ENCODE data around the gene RASGRF1. TPM values are rescaled to one million over a fixed set of nuclear protein-coding genes. Genes with fewer than 3 reads are reported as not detected.

The RASGRF1 gene
- total RNA-seq, 6 experiments from 2014 or later = 0.09 to 0.31 (median 0.18) TPM

DNA sequence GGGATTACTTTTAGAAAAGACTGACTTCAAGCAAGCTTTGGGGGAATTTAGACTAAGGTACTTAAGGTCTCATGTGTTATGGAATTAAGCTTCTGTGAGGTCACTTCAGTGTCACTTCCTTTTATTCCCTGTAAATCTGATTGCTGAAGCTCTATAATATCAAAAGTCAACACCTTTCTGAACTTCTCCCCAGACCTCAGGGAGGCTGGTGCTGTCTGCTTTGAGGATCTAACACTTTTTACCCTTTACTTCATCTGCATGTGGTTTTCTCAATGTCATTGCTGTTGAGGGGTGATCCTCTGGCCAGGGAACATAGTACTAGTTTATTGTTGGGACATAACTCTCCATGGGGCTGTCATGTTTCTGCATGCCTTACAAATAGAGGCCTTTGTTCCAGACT lies 41.8 kb upstream of the RASGRF1 start:
- no peaks in the 10 kb centered on the region; the same call in 1 of the 2 replicates for H3K9me3 Mint-ChIP-seq
- H3K27me3 Mint-ChIP-seq (ENCODE audit: insufficient read depth) = peaks cover 8% of the 10 kb centered on the region; the same call in 1 of the 2 replicates
- no peaks in the 10 kb centered on the region for H3K36me3 Mint-ChIP-seq (ENCODE audit: low read depth)
- no peak overlapping the region for H3K27ac Mint-ChIP-seq
- no peak for DNase-seq
- TF ChIP-seq, protein P1, sequence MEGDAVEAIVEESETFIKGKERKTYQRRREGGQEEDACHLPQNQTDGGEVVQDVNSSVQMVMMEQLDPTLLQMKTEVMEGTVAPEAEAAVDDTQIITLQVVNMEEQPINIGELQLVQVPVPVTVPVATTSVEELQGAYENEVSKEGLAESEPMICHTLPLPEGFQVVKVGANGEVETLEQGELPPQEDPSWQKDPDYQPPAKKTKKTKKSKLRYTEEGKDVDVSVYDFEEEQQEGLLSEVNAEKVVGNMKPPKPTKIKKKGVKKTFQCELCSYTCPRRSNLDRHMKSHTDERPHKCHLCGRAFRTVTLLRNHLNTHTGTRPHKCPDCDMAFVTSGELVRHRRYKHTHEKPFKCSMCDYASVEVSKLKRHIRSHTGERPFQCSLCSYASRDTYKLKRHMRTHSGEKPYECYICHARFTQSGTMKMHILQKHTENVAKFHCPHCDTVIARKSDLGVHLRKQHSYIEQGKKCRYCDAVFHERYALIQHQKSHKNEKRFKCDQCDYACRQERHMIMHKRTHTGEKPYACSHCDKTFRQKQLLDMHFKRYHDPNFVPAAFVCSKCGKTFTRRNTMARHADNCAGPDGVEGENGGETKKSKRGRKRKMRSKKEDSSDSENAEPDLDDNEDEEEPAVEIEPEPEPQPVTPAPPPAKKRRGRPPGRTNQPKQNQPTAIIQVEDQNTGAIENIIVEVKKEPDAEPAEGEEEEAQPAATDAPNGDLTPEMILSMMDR (IDR thresholded peaks at IDR 0.05) = no peak
- no peaks in the 10 kb centered on the region for H3K4me1 Mint-ChIP-seq (ENCODE audit: low read depth)
- H3K4me3 Mint-ChIP-seq = no peak overlapping the region

DNA sequence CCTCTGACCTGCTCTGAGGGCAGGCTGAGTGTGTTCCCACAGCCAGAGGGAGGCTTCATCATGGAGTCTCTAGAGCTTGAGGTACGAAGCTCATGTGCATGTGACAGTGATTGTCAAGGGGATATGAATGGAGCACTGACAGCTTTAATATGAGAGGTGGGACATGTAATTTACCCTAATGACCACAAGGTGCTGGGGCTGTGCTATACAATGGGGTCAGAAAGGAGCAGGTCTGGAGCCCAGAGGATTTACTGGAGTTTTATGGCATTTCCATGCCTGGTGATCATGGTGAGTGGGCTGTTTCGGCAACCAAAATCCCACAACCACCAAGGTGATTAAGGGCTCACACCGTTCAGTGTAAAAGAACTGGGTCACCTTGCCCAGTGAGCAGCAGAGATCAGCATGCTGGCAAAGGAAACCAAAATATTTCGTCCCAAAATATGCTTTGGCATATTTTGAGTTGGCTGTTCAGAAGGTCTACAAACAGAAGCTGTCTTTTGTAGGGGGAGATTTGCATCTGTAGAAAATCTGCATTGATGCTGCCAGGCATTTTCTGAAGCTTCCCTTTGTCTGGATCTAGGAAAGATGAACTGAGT lies 40.1 kb upstream of the RASGRF1 start:
- Mint-ChIP-seq H3K4me3 (no peak overlapping the region), H3K27me3 (ENCODE audit: insufficient read depth) (peaks cover 2% of the 10 kb centered on the region; the same call in 1 of the 2 replicates), H3K4me1 (ENCODE audit: low read depth) (no peaks in the 10 kb centered on the region), H3K36me3 (ENCODE audit: low read depth) (no peaks in the 10 kb centered on the region), H3K9me3 (no peaks in the 10 kb centered on the region; the same call in 1 of the 2 replicates), H3K27ac (no peak overlapping the region)
- TF ChIP-seq, protein P1 (IDR thresholded peaks at IDR 0.05) = no peak
- no peak for DNase-seq

DNA sequence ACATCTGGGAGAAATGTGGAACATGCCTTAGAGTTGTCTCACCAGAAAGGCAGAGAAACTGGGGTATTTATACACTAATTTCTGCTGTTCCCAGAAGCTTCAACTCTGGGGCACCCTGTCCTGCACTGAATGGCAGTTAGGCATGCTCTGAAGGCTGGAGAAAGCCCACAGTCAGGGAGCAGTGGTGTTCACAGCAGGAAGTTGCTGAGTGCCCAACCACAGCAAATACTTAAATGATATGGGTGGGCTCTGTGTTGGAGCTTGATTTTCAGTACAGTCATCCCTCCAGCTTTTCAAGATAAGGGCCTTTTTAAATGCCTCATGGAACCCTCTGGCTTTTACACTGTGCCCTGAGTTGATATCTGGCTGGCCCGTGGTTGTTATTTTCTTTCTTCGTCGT lies 38.7 kb upstream of the RASGRF1 start:
- DNase-seq = no peak
- Mint-ChIP-seq H3K4me1 (ENCODE audit: low read depth) (no peaks in the 10 kb centered on the region), H3K36me3 (ENCODE audit: low read depth) (no peaks in the 10 kb centered on the region), H3K27me3 (ENCODE audit: insufficient read depth) (peaks cover 2% of the 10 kb centered on the region; the same call in 1 of the 2 replicates), H3K4me3 (no peak overlapping the region), H3K27ac (no peak overlapping the region), H3K9me3 (no peaks in the 10 kb centered on the region; the same call in 1 of the 2 replicates)
- TF ChIP-seq, protein P1 (IDR thresholded peaks at IDR 0.05) = no peak

DNA sequence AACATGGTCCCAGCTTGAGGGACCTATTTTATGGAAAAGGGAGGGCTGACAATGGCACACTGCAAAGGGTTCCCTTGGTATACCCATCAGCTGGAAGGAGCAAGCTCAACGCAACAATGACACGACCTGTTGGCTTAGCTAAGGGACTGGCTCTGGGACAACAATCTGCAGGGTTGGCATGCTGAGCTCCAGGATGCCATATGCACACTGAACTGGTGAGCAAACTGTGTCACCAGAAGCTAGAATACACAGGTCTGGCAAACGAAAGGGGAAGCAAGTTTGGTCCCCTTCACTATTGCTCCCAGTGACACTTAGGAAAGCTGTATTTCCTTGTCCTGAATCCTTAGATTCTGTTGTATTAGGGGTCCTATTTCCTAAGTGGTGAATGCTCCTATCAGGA lies 38.0 kb upstream of the RASGRF1 start:
- TF ChIP-seq, protein P1 (IDR thresholded peaks at IDR 0.05) = no peak
- H3K4me3 Mint-ChIP-seq = no peak overlapping the region
- H3K9me3 Mint-ChIP-seq = no peaks in the 10 kb centered on the region; the same call in 1 of the 2 replicates
- no peak for DNase-seq
- H3K36me3 Mint-ChIP-seq (ENCODE audit: low read depth) = no peaks in the 10 kb centered on the region
- no peaks in the 10 kb centered on the region for H3K4me1 Mint-ChIP-seq (ENCODE audit: low read depth)
- H3K27ac Mint-ChIP-seq = no peak overlapping the region
- H3K27me3 Mint-ChIP-seq (ENCODE audit: insufficient read depth) = peaks cover 2% of the 10 kb centered on the region; the same call in 1 of the 2 replicates

DNA sequence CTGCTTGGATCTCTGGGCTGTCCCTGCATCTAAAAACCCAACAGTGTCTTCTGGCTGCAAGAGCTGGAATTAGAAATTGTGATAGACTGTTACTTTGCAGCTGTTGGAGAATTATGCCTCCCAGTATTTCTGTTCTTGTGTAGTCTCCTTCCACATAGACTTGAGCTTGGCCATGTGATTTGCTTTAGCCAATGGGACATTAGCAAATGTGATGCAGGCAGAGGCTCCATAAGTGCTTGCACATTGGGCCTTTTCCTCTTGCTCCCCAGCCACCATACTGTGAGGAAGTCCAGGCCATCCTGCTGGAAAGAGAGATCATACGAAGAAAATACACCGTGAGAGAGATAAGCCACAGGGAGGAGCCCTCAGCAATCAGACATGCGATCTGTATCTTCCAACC lies 33.8 kb upstream of the RASGRF1 start:
- no peaks in the 10 kb centered on the region for H3K4me1 Mint-ChIP-seq (ENCODE audit: low read depth)
- peaks cover 4% of the 10 kb centered on the region; the same call in 1 of the 2 replicates for H3K27me3 Mint-ChIP-seq (ENCODE audit: insufficient read depth)
- H3K27ac Mint-ChIP-seq = no peak overlapping the region
- TF ChIP-seq, protein P1 (IDR thresholded peaks at IDR 0.05) = no peak
- H3K36me3 Mint-ChIP-seq (ENCODE audit: low read depth) = no peaks in the 10 kb centered on the region
- H3K4me3 Mint-ChIP-seq = no peak overlapping the region
- DNase-seq = no peak
- H3K9me3 Mint-ChIP-seq = peaks cover 5% of the 10 kb centered on the region

Data from HFFc6 (cell line).